GM18867 (cell line): Measurements from ENCODE around the gene MXRA8.

Source experiments
- ATAC-seq: cut with Tn5 transposase; IDR thresholded peaks from one replicate; pipeline ENCODE4 v1.9.1; 2021; ENCODE audit warnings: mild to moderate bottlenecking, moderate library complexity; ENCODE audit not compliant: unreplicated experiment

MXRA8 gene

GRCh38 chr1:1337793-1338147 is 20.6 kb downstream of the MXRA8 start:
- ATAC-seq, result no peak

DNA sequence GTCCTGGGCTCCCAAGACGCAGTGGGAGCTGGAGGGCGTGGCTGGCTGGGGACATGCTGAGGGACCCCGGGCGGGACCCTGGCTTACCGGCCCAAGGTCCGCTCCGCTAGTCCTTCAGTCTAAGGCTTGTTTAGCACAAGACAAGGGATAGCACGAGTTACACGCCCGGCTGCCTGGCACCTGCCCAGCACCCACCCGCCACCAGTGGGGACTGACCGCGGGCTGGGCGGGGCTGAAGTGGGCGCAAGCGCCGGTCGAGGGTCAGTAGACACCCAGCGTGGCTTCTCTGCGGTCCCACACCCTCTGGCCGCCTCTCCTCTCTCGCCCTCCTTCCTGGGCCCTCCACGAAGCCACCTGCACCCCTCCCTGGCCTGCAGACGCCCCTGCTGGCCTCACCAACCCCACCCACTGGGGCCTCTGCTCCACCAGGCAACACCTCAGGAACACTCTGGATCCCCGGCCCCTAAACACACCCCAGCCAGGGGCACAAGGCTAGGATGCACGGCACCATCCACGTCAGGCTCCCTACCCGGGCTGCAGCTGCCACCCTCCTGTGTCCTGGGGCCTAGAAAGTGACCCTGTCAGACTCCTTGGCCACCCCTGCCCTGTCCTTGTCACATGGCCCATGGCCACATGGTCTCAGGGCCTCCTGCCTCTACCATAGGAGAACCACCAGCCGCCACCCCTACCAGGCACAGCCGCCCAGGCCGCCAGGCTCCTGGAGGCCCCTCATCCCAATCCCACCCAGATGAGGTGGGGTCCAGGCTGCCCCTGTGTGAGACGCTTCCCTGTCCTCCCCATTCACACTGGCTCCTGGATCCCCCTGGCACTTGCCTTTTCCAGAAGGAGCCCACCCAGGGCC is 21.2 kb downstream of the MXRA8 start:
- no peak for ATAC-seq

GRCh38 chr1:1336446-1336845 is 21.9 kb downstream of the MXRA8 start:
- no peak for ATAC-seq

DNA sequence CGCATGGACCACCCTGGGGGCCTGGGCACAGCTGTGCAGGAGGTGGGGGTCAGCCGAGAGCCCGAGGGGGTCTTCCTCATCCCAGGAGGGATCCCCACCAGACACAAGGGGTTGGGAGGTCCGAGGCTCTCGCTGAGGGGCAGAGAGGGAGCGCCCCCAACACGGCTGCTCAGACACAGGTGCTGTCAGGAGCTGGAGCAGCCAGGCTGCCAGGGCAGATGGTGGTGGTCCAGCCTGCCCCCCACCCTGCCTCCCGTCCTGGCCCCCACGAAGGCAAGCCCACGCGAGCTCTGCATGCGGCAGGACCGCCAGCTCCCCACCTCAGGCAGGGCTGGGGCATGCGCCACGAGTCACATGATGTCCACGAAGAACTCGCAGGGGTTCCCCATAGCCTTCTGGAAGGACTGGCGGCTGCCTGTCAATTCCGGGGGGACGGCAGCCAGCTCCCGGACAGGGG is 22.5 kb downstream of the MXRA8 start:
- ATAC-seq, result no peak

DNA sequence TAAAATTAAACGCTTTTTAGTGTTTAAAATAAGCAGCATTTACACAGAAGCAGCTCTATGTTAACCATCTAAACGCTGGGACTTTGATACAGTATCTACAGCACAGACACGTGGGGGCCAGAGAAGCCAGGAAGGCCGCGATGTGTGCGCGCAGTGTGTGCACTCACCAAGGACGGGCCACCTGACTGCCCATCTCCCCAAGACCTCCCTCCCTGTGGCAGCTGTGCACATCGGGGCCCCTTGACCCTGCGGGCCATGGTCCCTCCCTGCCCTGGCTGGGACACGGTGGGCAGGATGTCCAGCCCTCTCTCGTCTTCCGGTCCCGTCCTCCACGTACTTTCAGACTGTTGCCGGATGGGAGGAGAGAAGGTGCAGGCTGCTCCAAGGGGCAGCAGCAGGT is 23.1 kb downstream of the MXRA8 start:
- no peak for ATAC-seq

- ATAC-seq, result no peak
These were observed 23.5 kb downstream of the MXRA8 start for GRCh38 chr1:1334835-1335234.

- no peak for ATAC-seq
These were observed 24.7 kb downstream of the MXRA8 start for GRCh38 chr1:1333551-1334241.

- ATAC-seq, result no peak
These were observed 25.4 kb downstream of the MXRA8 start for GRCh38 chr1:1332774-1333480.

DNA sequence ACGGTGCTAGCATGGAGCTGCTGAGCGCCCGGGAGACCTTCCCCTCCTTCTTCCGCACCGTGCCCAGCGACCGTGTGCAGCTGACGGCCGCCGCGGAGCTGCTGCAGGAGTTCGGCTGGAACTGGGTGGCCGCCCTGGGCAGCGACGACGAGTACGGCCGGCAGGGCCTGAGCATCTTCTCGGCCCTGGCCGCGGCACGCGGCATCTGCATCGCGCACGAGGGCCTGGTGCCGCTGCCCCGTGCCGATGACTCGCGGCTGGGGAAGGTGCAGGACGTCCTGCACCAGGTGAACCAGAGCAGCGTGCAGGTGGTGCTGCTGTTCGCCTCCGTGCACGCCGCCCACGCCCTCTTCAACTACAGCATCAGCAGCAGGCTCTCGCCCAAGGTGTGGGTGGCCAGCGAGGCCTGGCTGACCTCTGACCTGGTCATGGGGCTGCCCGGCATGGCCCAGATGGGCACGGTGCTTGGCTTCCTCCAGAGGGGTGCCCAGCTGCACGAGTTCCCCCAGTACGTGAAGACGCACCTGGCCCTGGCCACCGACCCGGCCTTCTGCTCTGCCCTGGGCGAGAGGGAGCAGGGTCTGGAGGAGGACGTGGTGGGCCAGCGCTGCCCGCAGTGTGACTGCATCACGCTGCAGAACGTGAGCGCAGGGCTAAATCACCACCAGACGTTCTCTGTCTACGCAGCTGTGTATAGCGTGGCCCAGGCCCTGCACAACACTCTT is 26.2 kb downstream of the MXRA8 start:
- no peak for ATAC-seq

DNA sequence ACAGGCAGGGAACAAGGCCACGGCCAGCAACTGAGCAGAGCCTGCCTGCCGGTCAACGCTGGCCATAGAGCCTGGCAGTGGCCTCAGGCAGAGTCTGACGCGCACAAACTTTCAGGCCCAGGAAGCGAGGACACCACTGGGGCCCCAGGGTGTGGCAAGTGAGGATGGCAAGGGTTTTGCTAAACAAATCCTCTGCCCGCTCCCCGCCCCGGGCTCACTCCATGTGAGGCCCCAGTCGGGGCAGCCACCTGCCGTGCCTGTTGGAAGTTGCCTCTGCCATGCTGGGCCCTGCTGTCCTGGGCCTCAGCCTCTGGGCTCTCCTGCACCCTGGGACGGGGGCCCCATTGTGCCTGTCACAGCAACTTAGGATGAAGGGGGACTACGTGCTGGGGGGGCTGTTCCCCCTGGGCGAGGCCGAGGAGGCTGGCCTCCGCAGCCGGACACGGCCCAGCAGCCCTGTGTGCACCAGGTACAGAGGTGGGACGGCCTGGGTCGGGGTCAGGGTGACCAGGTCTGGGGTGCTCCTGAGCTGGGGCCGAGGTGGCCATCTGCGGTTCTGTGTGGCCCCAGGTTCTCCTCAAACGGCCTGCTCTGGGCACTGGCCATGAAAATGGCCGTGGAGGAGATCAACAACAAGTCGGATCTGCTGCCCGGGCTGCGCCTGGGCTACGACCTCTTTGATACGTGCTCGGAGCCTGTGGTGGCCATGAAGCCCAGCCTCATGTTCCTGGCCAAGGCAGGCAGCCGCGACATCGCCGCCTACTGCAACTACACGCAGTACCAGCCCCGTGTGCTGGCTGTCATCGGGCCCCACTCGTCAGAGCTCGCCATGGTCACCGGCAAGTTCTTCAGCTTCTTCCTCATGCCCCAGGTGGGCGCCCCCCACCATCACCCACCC is 27.0 kb downstream of the MXRA8 start, which contains the start of gene TAS1R3:
Gene TAS1R3 (plus strand): TSS at position 213 of the 898 bp plus-strand sequence. CDS start 66 bp downstream, at position 279.
- no peak for ATAC-seq

GRCh38 chr1:1330366-1331067 is 27.8 kb downstream of the MXRA8 start:
- no peak for ATAC-seq

- ATAC-seq, result no peak
These were observed 28.8 kb downstream of the MXRA8 start for GRCh38 chr1:1329304-1330210.

DNA sequence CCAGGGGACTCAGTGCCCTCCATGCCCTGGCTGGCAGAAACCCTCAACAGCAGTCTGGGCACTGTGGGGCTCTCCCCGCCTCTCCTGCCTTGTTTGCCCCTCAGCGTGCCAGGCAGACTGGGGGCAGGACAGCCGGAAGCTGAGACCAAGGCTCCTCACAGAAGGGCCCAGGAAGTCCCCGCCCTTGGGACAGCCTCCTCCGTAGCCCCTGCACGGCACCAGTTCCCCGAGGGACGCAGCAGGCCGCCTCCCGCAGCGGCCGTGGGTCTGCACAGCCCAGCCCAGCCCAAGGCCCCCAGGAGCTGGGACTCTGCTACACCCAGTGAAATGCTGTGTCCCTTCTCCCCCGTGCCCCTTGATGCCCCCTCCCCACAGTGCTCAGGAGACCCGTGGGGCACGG is 30.1 kb downstream of the MXRA8 start:
- ATAC-seq, result no peak

DNA sequence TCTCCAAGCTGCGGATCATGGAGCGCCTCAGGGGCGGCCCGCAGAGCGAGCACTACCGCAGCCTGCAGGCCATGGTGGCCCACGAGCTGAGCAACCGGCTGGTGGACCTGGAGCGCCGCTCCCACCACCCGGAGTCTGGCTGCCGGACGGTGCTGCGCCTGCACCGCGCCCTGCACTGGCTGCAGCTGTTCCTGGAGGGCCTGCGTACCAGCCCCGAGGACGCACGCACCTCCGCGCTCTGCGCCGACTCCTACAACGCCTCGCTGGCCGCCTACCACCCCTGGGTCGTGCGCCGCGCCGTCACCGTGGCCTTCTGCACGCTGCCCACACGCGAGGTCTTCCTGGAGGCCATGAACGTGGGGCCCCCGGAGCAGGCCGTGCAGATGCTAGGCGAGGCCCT is 31.1 kb downstream of the MXRA8 start:
- no peak for ATAC-seq

DNA sequence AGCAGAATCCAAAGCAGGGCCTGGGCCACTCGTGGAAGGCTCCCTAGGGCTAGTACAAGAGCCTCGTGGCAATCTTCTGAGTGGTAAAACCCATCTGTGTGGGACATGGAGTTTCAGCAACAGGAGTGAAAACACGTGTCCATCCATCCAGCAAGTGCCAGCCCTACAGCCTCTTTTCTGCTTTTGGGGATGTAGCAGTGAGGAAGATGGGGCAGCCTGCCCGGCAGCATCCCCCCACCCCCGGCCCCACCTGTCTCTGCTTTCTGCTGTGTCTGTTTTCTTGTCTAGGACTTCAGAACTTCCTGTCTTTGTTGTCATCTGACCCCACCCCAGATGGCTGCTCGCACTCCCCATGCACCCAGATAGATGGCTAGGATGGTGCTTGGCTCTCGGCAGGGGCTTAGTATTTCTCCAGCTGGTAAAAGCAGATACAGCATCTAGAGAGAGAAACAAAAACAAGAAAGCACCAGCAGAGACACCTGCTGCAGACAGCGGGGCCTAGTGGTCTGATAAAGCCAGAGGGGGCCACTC is 32.2 kb downstream of the MXRA8 start:
- no peak for ATAC-seq

GRCh38 chr1:1325288-1326074 is 32.9 kb downstream of the MXRA8 start:
- no peak for ATAC-seq
